Measurements from ENCODE around the gene MTF2.
"Not testable (repeated sequence)": the region's sequence is repeated elsewhere in the genome, so short reads cannot be mapped to it uniquely, and the experiment has no call there.

Gene MTF2

GRCh38 chr1:93078986-93079654 is at the start of gene MTF2:
Gene MTF2 (plus strand): TSS chr1:93079283. CDS start chr1:93079527, 244 bp downstream.
- DNase-seq (ENCODE audit: extremely low read depth in 1 of 2, low read depth in 1 of 2), result peak; percentile 91 to 95

GRCh38 chr1:93029317-93029716 is 49.8 kb upstream of the MTF2 start:
- no peak for DNase-seq (ENCODE audit: extremely low read depth in 1 of 2, low read depth in 1 of 2)

GRCh38 chr1:93030191-93030590 is 48.9 kb upstream of the MTF2 start:
- not testable (repeated sequence) for DNase-seq (ENCODE audit: extremely low read depth in 1 of 2, low read depth in 1 of 2)

GRCh38 chr1:93031711-93032110 is 47.4 kb upstream of the MTF2 start:
- DNase-seq (ENCODE audit: extremely low read depth in 1 of 2, low read depth in 1 of 2), result no peak

- DNase-seq (ENCODE audit: extremely low read depth in 1 of 2, low read depth in 1 of 2), result no peak
Observed at GRCh38 chr1:93033029-93033428, 46.1 kb upstream of the MTF2 start.

- no peak for DNase-seq (ENCODE audit: extremely low read depth in 1 of 2, low read depth in 1 of 2)
Observed at GRCh38 chr1:93033785-93034184, 45.3 kb upstream of the MTF2 start.

- no peak for DNase-seq (ENCODE audit: extremely low read depth in 1 of 2, low read depth in 1 of 2)
Observed at GRCh38 chr1:93034397-93034796, 44.7 kb upstream of the MTF2 start.

- DNase-seq (ENCODE audit: extremely low read depth in 1 of 2, low read depth in 1 of 2), result no peak
Observed at GRCh38 chr1:93036672-93037071, 42.4 kb upstream of the MTF2 start.

GRCh38 chr1:93042187-93043056 is 36.7 kb upstream of the MTF2 start:
- DNase-seq (ENCODE audit: extremely low read depth in 1 of 2, low read depth in 1 of 2), result no peak

GRCh38 chr1:93043057-93043557 is 36.0 kb upstream of the MTF2 start:
- DNase-seq (ENCODE audit: extremely low read depth in 1 of 2, low read depth in 1 of 2), result no peak

- no peak for DNase-seq (ENCODE audit: extremely low read depth in 1 of 2, low read depth in 1 of 2)
Observed at GRCh38 chr1:93047618-93048017, 31.5 kb upstream of the MTF2 start.

GRCh38 chr1:93051961-93052360 is 27.1 kb upstream of the MTF2 start:
- no peak for DNase-seq (ENCODE audit: extremely low read depth in 1 of 2, low read depth in 1 of 2)

GRCh38 chr1:93056214-93056613 is 22.9 kb upstream of the MTF2 start:
- DNase-seq (ENCODE audit: extremely low read depth in 1 of 2, low read depth in 1 of 2), result no peak

GRCh38 chr1:93056649-93057048 is 22.4 kb upstream of the MTF2 start:
- DNase-seq (ENCODE audit: extremely low read depth in 1 of 2, low read depth in 1 of 2), result no peak

- peak in 1 of 2 donors; percentile 20 for DNase-seq (ENCODE audit: extremely low read depth in 1 of 2, low read depth in 1 of 2)
Observed at GRCh38 chr1:93061895-93062792, 16.9 kb upstream of the MTF2 start.

- no peak for DNase-seq (ENCODE audit: extremely low read depth in 1 of 2, low read depth in 1 of 2)
Observed at GRCh38 chr1:93076268-93076667, 2.8 kb upstream of the MTF2 start.

- no peak for DNase-seq (ENCODE audit: extremely low read depth in 1 of 2, low read depth in 1 of 2)
Observed at GRCh38 chr1:93078203-93078602, 880 bp upstream of the MTF2 start.

GRCh38 chr1:93078638-93078985 is 471 bp upstream of the MTF2 start:
- no peak for DNase-seq (ENCODE audit: extremely low read depth in 1 of 2, low read depth in 1 of 2)

GRCh38 chr1:93079685-93080141 is 630 bp downstream of the MTF2 start:
- peak; percentile 16 for DNase-seq (ENCODE audit: extremely low read depth in 1 of 2, low read depth in 1 of 2)

GRCh38 chr1:93080179-93080823 is 1.2 kb downstream of the MTF2 start:
- DNase-seq (ENCODE audit: extremely low read depth in 1 of 2, low read depth in 1 of 2), result no peak
